Left renal cortex interstitium (tissue), 4 donors: ENCODE results near the gene SRPK1. TPM values are rescaled to one million over a fixed set of nuclear protein-coding genes. Genes with fewer than 3 reads are reported as not detected.

Experiments used
- DNase-seq, 4 donors: peaks; one replicate each; pipeline ENCODE4 v3.0.0-alpha.2; 2013; ENCODE audit warnings: low read depth in 4 of 4, low spot score in 2 of 4, missing footprints in 1 of 4
- polyA plus RNA-seq, 4 donors: library from polyadenylated mRNA; unstranded; fragments of 120-200 nt; gene quantifications; one replicate each; pipeline ENCODE4 v1.2.1, GENCODE V29; 2013; ENCODE audit not compliant: insufficient read length in 4 of 4

SRPK1 gene
- polyA plus RNA-seq, 4 donors, result 43.3 to 56.8 (median 48.8) TPM

GRCh38 chr6:35787266-35788218 lies 133.4 kb downstream of the SRPK1 start:
- no peak for DNase-seq

GRCh38 chr6:35786810-35787209 lies 134.1 kb downstream of the SRPK1 start:
- DNase-seq, result peak in 1 of 4 donors; percentile 38

- no peak for DNase-seq
These were observed 134.6 kb downstream of the SRPK1 start for GRCh38 chr6:35786272-35786671.

GRCh38 chr6:35784200-35784599 lies 136.7 kb downstream of the SRPK1 start:
- no peak for DNase-seq

Other genes with a start within 250 kb of the SRPK1 start
- gene FKBP5, start 232.2 kb downstream of the SRPK1 start, polyA plus RNA-seq, result 10 to 100 TPM; 24.1 to 27.8 (median 25.8) TPM
- 1 to 10 TPM in 2 of 4 donors, under 1 TPM in 2; 0.56 to 1.7 (median 1.1) TPM for gene ARMC12, start 184.1 kb downstream of the SRPK1 start, polyA plus RNA-seq
- gene CLPSL2, start 144.5 kb downstream of the SRPK1 start, polyA plus RNA-seq, result under 1 TPM in 1 of 4 donors, not detected in 3; 0.52 TPM
- gene CLPSL1, start 140.1 kb downstream of the SRPK1 start, polyA plus RNA-seq, result 1 to 10 TPM in 1 of 4 donors, under 1 TPM in 2, not detected in 1; 0.60 to 1.1 (median 0.73) TPM
- gene CLPS, start 123.8 kb downstream of the SRPK1 start, polyA plus RNA-seq, result under 1 TPM in 2 of 4 donors, not detected in 2; 0.30 to 0.39 TPM
- gene LHFPL5, start 115.7 kb downstream of the SRPK1 start, polyA plus RNA-seq, result under 1 TPM in 3 of 4 donors, not detected in 1; 0.07 to 0.36 (median 0.08) TPM
- gene SLC26A8, start 103.5 kb upstream of the SRPK1 start, polyA plus RNA-seq, result under 1 TPM; 0.22 to 0.68 (median 0.35) TPM
- 10 to 100 TPM; 48.7 to 54.2 (median 50.7) TPM for gene MAPK14, start 106.7 kb upstream of the SRPK1 start, polyA plus RNA-seq
- gene MAPK13, start 209.4 kb upstream of the SRPK1 start, polyA plus RNA-seq, result 10 to 100 TPM; 19.9 to 28.9 (median 22.0) TPM